AG04449 (cell line): ENCODE measurements around the gene CADPS2.

Experiments
- CTCF ChIA-PET: fragments of 350-600 bp; formaldehyde crosslinking; extraction: SDS; loops from one replicate; lab custom pipeline; 2021; ENCODE audit warnings: antibody characterized with exemption; lab: Yijun Ruan, JAX
- POLR2A ChIA-PET: fragments of 400-600, 350-600 bp; formaldehyde crosslinking; extraction: SDS; loops from one replicate; lab custom pipeline; 2020; ENCODE audit warnings: antibody characterized with exemption, inconsistent platforms; lab: Yijun Ruan, JAX
- DNase-seq: peaks from one replicate; pipeline ENCODE4 v3.0.0-alpha.2; 2010; ENCODE audit warnings: low read depth, low spot score
- H3K4me3 ChIP-seq: 2 replicates; pipeline ENCODE4 v1.5.1; 2011; ENCODE audit warnings: low read depth, mild to moderate bottlenecking, control low read depth, low read length
- TF ChIP-seq, protein P1 (sequence below): IDR thresholded peaks from one replicate; pipeline ENCODE4 v1.5.1; 2011; ENCODE audit warnings: mild to moderate bottlenecking, moderate library complexity, low read length, control low read depth, inconsistent platforms; ENCODE audit not compliant: insufficient read depth; ENCODE audit errors: missing control alignments

CADPS2 gene

DNA sequence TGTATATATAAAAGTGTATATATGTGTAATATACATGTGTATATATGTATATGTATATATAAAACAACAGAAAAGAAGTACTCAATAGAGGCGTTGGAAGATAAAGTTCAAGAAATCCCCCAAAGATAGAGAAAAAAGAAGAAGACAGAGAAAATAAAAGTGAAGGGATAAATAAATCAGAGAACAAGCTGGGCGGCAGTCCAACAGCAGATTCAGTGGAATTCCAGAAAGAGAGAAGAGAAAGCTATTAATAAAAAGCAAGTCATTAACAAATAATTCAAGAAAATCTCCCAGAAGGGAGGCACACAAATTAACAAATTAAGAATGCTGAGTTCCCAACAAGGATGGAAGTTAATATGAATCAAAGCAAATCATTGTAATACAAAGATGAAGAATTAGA, 124.2 kb downstream of the CADPS2 start:
- CTCF ChIA-PET: no interaction called here
- POLR2A ChIA-PET: no interaction called here
- TF ChIP-seq, protein P1, sequence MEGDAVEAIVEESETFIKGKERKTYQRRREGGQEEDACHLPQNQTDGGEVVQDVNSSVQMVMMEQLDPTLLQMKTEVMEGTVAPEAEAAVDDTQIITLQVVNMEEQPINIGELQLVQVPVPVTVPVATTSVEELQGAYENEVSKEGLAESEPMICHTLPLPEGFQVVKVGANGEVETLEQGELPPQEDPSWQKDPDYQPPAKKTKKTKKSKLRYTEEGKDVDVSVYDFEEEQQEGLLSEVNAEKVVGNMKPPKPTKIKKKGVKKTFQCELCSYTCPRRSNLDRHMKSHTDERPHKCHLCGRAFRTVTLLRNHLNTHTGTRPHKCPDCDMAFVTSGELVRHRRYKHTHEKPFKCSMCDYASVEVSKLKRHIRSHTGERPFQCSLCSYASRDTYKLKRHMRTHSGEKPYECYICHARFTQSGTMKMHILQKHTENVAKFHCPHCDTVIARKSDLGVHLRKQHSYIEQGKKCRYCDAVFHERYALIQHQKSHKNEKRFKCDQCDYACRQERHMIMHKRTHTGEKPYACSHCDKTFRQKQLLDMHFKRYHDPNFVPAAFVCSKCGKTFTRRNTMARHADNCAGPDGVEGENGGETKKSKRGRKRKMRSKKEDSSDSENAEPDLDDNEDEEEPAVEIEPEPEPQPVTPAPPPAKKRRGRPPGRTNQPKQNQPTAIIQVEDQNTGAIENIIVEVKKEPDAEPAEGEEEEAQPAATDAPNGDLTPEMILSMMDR: no peak

DNA sequence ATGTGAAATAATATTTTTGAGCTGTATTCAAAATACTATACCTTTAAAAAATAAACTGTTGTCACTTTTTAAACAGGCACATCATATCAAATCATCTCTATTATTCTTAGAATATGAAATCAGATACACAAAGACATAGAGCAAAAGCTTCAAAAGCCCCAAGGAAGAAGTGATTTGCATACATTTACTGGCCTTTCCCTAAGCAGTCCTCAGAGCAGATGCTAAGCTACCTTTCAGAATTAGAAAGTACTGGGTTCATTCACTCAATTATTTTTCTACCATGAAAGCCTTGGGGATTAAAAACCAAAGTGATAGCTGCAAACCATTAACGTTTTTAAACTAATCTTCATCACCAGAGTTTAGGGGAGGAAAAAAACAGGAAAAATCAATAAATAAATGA, 127.8 kb downstream of the CADPS2 start:
- POLR2A ChIA-PET: no interaction called here
- no peak overlapping the region for H3K4me3 ChIP-seq
- CTCF ChIA-PET: no interaction called here
- TF ChIP-seq, protein P1: no peak
- DNase-seq: no peak

More for the DNA sequence above, 124.2 kb downstream of the CADPS2 start:
- no peak for DNase-seq
- no peak overlapping the region for H3K4me3 ChIP-seq

DNA sequence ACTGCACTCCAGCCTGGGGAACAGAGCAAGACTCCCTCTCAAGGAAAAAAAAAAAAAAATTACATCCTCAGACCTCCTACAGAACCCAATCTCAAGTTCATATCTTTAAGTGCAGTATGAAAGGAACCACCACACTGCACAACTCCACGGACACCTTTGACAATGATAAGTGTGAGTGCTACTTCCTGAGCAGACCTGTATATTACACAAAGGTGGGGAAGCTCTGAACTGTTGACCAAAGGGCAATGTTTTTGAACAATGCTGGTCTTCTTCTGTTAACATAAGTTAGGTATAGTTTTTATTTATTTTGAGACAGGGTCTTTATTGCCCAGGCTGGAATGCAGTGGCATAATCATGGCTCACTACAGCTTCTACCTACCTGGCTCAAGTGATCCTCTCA, 129.4 kb downstream of the CADPS2 start:
- no peak overlapping the region for H3K4me3 ChIP-seq
- TF ChIP-seq, protein P1: no peak
- DNase-seq: no peak
- ChIA-PET CTCF (no interaction called here), POLR2A (no interaction called here)

DNA sequence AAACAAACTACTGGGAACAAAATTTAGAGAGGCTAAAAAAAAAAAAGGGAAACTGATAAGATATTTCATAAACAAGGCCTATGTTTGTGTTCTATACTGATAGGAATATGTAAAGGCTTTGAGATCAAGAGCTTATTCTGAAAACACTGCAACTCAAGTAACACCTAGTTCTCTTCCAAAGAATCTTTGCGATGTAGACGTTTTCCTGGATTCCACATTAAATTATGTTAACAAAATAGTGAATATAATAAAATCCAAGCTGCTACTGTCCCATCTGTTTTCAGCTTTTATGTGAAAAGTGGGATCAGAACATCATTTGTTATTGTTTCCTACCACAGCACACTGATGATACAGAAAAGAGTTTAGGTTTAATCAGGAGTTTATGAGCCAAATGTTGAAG, 130.6 kb downstream of the CADPS2 start:
- DNase-seq: no peak
- TF ChIP-seq, protein P1: no peak
- H3K4me3 ChIP-seq: no peak overlapping the region
- CTCF ChIA-PET: no interaction called here
- POLR2A ChIA-PET: no interaction called here

DNA sequence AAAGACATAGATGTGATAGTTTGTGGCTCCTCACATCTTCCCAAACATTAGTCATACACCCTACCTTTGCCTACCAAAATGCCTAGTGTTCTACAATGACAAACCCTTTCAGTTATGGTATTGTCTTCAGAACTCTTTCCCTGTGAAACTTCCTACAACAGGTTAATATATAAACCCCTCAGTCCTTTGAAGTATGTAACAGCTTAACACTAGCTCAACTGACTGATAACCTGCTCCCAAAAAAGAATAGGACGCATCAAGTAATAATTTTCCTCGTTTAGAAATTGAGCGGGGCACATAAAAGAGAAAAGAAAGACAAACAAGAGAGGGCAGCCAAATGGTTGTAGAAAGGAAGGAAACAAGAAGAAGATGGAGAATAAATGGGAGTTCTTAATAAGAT, 133.7 kb downstream of the CADPS2 start:
- CTCF ChIA-PET: no interaction called here
- DNase-seq: no peak
- H3K4me3 ChIP-seq: no peak overlapping the region
- TF ChIP-seq, protein P1: no peak
- POLR2A ChIA-PET: no interaction called here

DNA sequence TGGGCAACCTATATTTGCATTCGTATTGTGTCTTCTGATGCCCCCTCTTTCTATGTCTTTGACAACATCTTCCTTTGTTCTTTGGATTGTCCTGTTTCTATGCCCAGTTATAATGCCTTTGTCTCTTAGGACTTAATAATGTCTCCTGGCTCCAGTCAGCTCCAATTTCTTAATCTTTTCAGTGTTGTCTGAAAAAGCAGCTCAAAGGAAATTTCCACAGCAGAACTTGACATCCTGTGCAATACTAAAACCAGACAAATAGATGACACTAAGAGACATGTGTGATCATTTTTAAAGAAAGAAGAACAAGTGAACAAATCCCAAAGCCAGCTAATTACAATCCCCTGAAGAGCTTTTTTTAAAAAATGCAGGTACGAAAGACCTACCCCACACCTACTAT, 135.9 kb downstream of the CADPS2 start:
- ChIA-PET POLR2A (no interaction called here), CTCF (no interaction called here)
- DNase-seq: no peak
- H3K4me3 ChIP-seq: no peak overlapping the region
- TF ChIP-seq, protein P1: no peak
